Activated CD8-positive, alpha-beta T cell treated with anti-CD3 and anti-CD28 coated beads, Interleukin-2, amount 10 ng/mL, durations not matched to agents 7 days and 5 days (primary cell): ENCODE measurements around the gene ZNF568. TPM values are rescaled to one million over a fixed set of nuclear protein-coding genes. Genes with fewer than 3 reads are reported as not detected.

Experiments used
- ATAC-seq: fragments of 150-1000 bp; cut with Tn5 transposase; one replicate; pipeline ENCODE4 v1.10.0; 2021; ENCODE audit warnings: moderate library complexity
- CTCF ChIA-PET: fragments of 350-600 bp; sonication (Branson Sonifier 250); formaldehyde crosslinking; loops from one replicate; lab custom pipeline; 2021; ENCODE audit warnings: antibody characterized with exemption; lab: Charles Lee
- POLR2A ChIA-PET: fragments of 350-600 bp; sonication (Branson Sonifier 250); formaldehyde crosslinking; loops from one replicate; lab custom pipeline; 2021; ENCODE audit warnings: antibody characterized with exemption; lab: Charles Lee
- DNase-seq: peaks from one replicate; pipeline ENCODE4 v3.0.0-alpha.2; 2020
- H3K27ac Mint-ChIP-seq: one replicate; pipeline ENCODE4 v1.8.0; 2021; ENCODE audit warnings: mild to moderate bottlenecking, mixed read lengths
- H3K27me3 Mint-ChIP-seq: one replicate; pipeline ENCODE4 v1.8.0; 2021; ENCODE audit warnings: low read depth, mixed read lengths
- H3K36me3 Mint-ChIP-seq: one replicate; pipeline ENCODE4 v1.8.0; 2021; ENCODE audit warnings: low read depth, mixed read lengths
- H3K4me1 Mint-ChIP-seq: one replicate; pipeline ENCODE4 v1.8.0; 2021; ENCODE audit warnings: low read depth, mixed read lengths
- H3K4me3 Mint-ChIP-seq: one replicate; pipeline ENCODE4 v1.8.0; 2021; ENCODE audit warnings: mild to moderate bottlenecking, mixed read lengths
- H3K9me3 Mint-ChIP-seq: one replicate; pipeline ENCODE4 v1.8.0; 2022; ENCODE audit warnings: mixed read lengths; ENCODE audit not compliant: insufficient read depth
- total RNA-seq, 2 experiments: library from RNA; stranded (reverse); gene quantifications; one replicate each; pipeline ENCODE4 v1.2.3, GENCODE V29; 2021

The ZNF568 gene
- total RNA-seq, 2 experiments from 2014 or later: 7.0 to 8.0 TPM

DNA sequence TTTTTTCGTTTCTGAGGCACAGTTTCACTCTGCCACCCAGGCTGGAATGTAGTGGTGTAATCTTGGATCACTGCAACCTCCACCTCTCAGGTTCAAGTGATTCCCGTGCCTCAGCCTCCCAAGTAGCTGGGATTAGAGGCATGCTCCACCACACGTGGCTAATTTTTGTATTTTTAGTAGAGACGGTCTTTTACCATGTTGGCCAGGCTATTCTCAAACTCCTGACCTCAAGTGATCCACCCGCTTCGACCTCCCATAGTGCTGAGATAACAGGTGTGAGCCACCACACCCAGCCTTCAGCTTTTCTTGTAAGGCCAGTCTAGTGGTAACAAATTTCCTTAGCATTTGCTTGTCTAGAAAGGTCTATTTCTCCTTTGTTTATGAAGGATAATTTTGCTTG, 46.2 kb downstream of the ZNF568 start:
- ATAC-seq (no peak), DNase-seq (no peak)
- no peaks in the 10 kb centered on the region for H3K4me1 Mint-ChIP-seq
- H3K27me3 Mint-ChIP-seq: no peaks in the 10 kb centered on the region
- no peak overlapping the region for H3K27ac Mint-ChIP-seq
- POLR2A ChIA-PET: no interaction called here
- CTCF ChIA-PET: no interaction called here
- H3K4me3 Mint-ChIP-seq: no peak overlapping the region
- peaks cover 5% of the 10 kb centered on the region for H3K36me3 Mint-ChIP-seq
- peaks cover 30% of the 10 kb centered on the region for H3K9me3 Mint-ChIP-seq

DNA sequence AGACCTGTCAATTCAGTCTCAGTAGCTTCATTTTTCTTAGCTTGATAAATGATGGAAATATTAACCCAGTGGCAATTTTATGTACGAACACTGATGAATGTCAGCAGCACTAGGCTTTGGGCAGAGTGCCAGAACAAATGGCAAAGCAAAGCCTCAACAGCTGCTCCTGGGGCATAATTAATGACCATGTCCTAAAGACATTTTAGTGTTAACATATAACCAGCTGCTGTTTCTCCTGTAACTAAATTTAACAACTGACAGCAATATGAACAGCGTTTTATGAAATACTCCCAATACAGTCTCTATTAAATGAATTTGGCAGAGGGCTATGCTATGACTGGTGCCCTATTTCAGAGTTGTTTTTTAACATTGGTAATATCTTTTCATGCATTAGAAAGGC, 47.1 kb downstream of the ZNF568 start:
- H3K4me3 Mint-ChIP-seq: no peak overlapping the region
- H3K9me3 Mint-ChIP-seq: peaks cover 33% of the 10 kb centered on the region
- no peak for ATAC-seq
- H3K36me3 Mint-ChIP-seq: peaks cover 5% of the 10 kb centered on the region
- no peak for DNase-seq
- no peaks in the 10 kb centered on the region for H3K27me3 Mint-ChIP-seq
- no peak overlapping the region for H3K27ac Mint-ChIP-seq
- ChIA-PET CTCF (no interaction called here), POLR2A (no interaction called here)
- no peaks in the 10 kb centered on the region for H3K4me1 Mint-ChIP-seq

DNA sequence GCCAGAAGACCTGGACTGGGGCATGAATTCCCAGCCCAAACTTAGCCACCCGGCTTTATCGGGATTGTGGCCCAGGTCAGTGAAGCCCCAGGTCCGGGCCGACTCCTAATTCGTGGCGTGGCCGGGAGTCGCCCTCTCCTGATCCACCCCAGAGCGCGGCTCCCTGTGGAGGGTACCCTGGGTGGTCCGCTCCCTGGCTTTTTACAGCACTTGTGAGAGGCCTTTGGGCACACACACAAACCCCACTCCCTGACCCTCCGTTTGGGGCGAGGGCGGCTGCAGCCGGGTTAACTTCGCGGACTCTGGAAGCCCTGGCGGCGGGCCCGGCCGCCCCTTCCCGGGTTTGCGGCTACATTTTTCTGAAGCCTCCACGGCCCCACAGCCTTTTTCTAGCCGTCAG, 56.4 kb downstream of the ZNF568 start:
- Mint-ChIP-seq H3K27ac (no peak overlapping the region), H3K4me1 (peaks cover 13% of the 10 kb centered on the region), H3K36me3 (peaks cover 28% of the 10 kb centered on the region), H3K27me3 (no peaks in the 10 kb centered on the region), H3K4me3 (peak overlapping the region; percentile 90), H3K9me3 (peaks cover 10% of the 10 kb centered on the region)
- DNase-seq (no peak), ATAC-seq (peak; percentile 6)
- ChIA-PET CTCF (interaction anchor here (0.8 kb wide), 1 partner anchor 197 kb away, joined by 4 read pairs; no protein-coding TSS in a partner anchor), POLR2A (no interaction called here)

DNA sequence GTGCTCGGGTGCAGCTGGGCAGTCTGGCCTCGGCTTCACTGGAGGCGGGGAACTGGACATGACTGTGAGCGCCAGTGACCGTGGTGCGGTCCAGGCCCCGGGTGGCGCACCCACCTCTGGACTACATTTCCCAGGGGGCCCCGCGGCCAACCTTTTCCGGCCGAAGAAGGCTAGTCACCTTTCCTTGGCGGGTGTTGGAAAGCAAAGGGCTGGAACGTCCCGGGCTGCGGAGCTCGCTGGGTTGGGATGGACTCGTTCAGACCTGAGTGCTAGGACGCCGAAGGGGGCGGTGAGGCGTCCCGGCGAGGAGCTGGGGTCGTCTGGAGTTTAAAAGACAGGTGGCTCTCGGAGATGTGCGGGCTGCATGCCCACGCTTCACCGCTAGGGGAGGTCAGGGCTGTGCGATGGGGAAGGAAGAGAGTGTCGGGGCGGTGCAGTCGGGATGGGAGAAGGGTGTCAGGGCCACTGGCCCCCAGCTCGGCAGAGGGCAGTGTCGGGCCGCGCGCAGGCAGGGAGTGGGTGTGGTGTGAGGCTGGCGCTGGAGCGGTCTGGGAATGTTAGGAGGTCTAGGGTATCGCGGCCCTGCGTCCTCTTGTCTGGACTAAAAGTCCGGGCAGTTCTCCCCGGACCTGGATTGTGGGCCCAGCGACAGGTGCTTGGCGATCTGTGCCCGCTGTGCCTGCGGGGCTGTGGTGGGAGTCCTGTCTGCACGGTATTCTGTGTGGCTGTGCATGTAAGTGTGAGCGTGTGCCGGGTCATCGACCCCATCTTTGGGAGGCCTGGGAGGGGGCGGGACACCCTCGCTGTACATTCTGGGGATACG, 57.1 kb downstream of the ZNF568 start:
- POLR2A ChIA-PET: no interaction called here
- peaks cover 13% of the 10 kb centered on the region for H3K4me1 Mint-ChIP-seq
- peaks cover 14% of the 10 kb centered on the region for H3K9me3 Mint-ChIP-seq
- H3K36me3 Mint-ChIP-seq: peaks cover 35% of the 10 kb centered on the region
- no peaks in the 10 kb centered on the region for H3K27me3 Mint-ChIP-seq
- peak overlapping the region; percentile 87 for H3K27ac Mint-ChIP-seq
- peak; percentile 97 for ATAC-seq
- peak; percentile 76 for DNase-seq
- CTCF ChIA-PET: interaction anchor here (0.8 to 1.6 kb wide), 2 partner anchors 105 to 197 kb away, joined by 3 to 4 read pairs; partner anchors contain the start of gene ZNF420
- H3K4me3 Mint-ChIP-seq: peak overlapping the region; percentile 90

DNA sequence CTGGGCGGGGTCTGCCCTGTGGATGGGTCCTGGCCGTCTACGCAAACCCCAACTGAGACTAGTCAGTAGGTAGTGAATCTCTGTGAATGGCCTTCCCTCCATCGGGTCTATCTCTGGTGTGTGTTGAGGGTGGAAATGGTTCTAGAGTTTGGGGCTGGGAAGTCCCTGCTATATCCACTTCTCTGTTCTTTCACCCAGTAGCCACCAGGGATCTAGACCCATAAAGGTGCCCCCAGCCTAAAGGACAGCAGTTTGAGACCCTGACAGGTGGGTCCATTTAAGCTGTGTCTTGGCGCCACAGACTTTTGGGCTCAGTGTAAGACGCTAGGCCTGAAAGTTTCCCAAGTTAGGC, 57.7 kb downstream of the ZNF568 start:
- Mint-ChIP-seq H3K4me3 (peak overlapping the region; percentile 90), H3K4me1 (peaks cover 13% of the 10 kb centered on the region), H3K27ac (peak overlapping the region; percentile 87), H3K36me3 (peaks cover 40% of the 10 kb centered on the region), H3K27me3 (no peaks in the 10 kb centered on the region), H3K9me3 (peaks cover 19% of the 10 kb centered on the region)
- ChIA-PET CTCF (interaction anchor here (1.6 kb wide), 1 partner anchor 104 kb away, joined by 3 read pairs; the partner anchor contains the start of gene ZNF420), POLR2A (no interaction called here)
- no peak for DNase-seq
- no peak for ATAC-seq

DNA sequence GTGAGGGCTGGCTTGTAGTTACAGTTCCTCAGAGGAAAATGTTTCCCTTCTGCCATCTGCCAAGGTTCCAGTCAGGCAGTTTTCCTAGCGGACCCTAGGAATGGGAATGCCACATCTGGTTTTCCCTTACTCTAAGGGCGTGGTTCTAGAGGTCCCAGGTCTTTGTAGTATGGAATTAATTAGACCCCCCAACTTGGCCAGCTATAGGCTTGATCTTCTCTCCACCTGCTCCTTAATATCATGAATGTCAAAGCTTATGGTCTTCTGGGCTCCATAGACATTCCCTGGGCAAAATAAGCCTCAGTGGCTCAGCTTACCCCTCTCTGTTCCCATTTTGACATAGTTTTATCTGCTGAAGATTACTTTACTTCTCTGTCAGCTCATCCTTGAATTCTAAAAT, 70.0 kb downstream of the ZNF568 start:
- ATAC-seq: no peak
- POLR2A ChIA-PET: no interaction called here
- peaks cover 52% of the 10 kb centered on the region for H3K36me3 Mint-ChIP-seq

DNA sequence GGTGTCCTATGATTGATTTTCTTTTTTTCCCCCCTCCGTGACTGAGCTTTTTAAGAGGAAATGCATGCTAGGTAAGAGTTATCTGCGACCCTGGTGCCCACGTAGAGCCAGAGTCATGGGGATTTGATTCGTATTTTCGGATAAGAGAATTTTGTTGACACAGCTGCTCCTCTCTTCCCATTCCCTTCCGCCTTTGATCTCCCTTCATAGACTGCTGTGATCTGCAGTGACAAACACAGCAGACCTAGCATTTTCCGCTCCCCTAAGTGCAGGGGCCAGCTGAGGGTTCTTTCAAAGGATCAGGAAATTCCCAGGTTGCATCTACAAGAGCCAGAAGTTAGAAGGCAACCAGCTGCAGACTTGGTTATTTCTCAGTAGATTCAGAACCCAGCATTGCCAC, 70.5 kb downstream of the ZNF568 start:
- no peak overlapping the region for H3K27ac Mint-ChIP-seq
- ChIA-PET CTCF (no interaction called here), POLR2A (no interaction called here)
- DNase-seq (no peak), ATAC-seq (no peak)
- H3K36me3 Mint-ChIP-seq: peaks cover 56% of the 10 kb centered on the region
- H3K9me3 Mint-ChIP-seq: peaks cover 37% of the 10 kb centered on the region
- no peaks in the 10 kb centered on the region for H3K4me1 Mint-ChIP-seq
- H3K4me3 Mint-ChIP-seq: no peak overlapping the region
- no peaks in the 10 kb centered on the region for H3K27me3 Mint-ChIP-seq

More for the DNA sequence above, 70.0 kb downstream of the ZNF568 start:
- no peak for DNase-seq
- Mint-ChIP-seq H3K4me3 (no peak overlapping the region), H3K27ac (no peak overlapping the region), H3K4me1 (no peaks in the 10 kb centered on the region), H3K27me3 (no peaks in the 10 kb centered on the region), H3K9me3 (peaks cover 37% of the 10 kb centered on the region)
- CTCF ChIA-PET: no interaction called here

DNA sequence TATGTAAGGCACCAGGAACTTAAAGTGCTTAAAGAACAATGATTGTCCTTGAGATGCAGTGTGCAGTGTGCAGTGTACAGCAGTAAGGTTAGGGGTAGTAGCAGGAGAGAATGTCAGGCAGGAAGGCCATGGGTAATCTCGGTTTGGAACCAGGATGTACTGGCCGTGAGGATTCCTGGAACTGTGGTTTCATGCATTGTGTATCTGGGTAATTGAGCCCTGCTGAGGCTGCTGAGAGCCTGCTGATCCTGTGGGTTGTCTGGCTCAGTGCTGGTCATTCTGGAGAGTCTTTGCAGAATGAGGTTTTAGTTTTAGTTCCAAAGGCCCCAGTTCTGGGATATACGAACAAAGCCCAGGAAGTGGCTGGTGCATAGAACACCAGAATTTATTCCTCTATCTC, 71.0 kb downstream of the ZNF568 start:
- no peak overlapping the region for H3K4me3 Mint-ChIP-seq
- POLR2A ChIA-PET: no interaction called here
- H3K27me3 Mint-ChIP-seq: no peaks in the 10 kb centered on the region
- DNase-seq (no peak), ATAC-seq (no peak)
- peaks cover 56% of the 10 kb centered on the region for H3K36me3 Mint-ChIP-seq
- no peaks in the 10 kb centered on the region for H3K4me1 Mint-ChIP-seq
- CTCF ChIA-PET: no interaction called here
- peaks cover 33% of the 10 kb centered on the region for H3K9me3 Mint-ChIP-seq
- H3K27ac Mint-ChIP-seq: no peak overlapping the region

DNA sequence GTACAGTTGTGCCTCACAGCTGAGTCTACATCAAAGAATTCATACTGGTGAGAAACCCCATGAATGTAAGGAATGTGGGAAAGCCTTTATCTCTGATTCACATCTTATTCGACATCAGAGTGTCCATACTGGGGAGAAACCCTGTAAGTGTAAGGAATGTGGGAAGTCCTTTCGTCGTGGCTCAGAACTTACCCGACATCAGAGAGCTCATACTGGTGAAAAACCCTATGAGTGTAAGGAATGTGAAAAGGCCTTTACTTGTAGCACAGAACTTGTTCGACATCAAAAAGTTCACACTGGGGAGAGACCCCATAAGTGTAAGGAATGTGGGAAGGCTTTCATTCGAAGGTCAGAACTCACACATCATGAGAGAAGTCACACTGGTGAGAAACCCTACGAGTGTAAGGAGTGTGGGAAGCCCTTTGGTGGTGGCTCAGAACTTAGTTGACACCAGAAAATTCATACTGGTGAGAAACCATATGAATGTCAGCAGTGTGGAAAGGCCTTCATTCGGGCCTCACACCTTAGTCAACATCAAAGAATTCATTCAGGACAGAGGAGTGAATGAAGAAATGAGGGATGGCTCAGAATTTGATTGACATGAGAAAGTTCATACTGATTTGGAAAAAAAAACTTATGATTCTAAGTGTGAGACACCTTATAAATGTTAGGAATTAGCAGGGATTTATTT, 81.2 kb downstream of the ZNF568 start:
- H3K4me3 Mint-ChIP-seq: no peak overlapping the region
- H3K36me3 Mint-ChIP-seq: peaks cover 56% of the 10 kb centered on the region
- ChIA-PET CTCF (no interaction called here), POLR2A (no interaction called here)
- ATAC-seq (no peak), DNase-seq (no peak)
- H3K27me3 Mint-ChIP-seq: no peaks in the 10 kb centered on the region
- H3K4me1 Mint-ChIP-seq: no peaks in the 10 kb centered on the region
- no peak overlapping the region for H3K27ac Mint-ChIP-seq
- H3K9me3 Mint-ChIP-seq: peaks cover 53% of the 10 kb centered on the region

DNA sequence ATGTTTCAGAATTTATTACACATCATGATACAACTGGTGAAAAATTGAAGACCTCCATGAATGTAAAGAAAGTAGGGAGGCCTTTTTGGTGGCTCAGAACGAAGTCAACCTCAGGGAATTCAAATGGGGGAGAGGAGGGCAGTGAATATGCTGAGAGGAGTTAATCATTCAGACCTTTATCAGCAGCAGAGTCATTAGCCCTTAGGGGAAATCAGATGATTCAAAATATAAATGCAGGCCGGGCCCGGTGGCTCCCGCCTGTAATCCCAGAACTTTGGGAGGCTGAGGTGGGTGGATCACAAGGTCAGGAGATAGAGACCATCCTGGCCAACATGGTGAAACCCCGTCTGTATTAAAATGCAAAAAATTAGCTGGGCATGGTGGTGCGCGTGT, 81.7 kb downstream of the ZNF568 start:
- Mint-ChIP-seq H3K27ac (no peak overlapping the region), H3K27me3 (no peaks in the 10 kb centered on the region), H3K4me3 (no peak overlapping the region), H3K36me3 (peaks cover 51% of the 10 kb centered on the region), H3K4me1 (no peaks in the 10 kb centered on the region), H3K9me3 (peaks cover 48% of the 10 kb centered on the region)
- ATAC-seq (no peak), DNase-seq (no peak)
- CTCF ChIA-PET: no interaction called here
- POLR2A ChIA-PET: no interaction called here

DNA sequence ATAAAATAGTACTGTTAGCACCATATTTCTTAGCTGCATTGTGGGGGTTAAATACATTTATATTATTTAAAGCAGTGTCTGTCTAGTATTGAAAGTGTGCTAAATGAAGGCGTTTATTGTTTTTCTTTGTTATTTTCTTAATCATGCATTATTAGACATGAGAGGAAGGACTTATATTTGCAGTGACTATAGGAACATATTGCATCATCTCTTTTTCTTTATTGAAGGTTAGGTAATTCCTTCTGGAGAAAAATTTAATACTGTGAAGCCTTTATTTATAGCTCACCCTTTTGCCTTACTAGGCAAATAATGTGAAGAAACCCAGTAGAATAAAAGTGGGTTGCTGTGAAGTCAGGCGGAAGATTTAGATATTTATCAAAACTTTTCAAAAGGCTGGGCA, 83.2 kb downstream of the ZNF568 start:
- no peaks in the 10 kb centered on the region for H3K4me1 Mint-ChIP-seq
- H3K36me3 Mint-ChIP-seq: peaks cover 39% of the 10 kb centered on the region
- ATAC-seq: no peak
- no peaks in the 10 kb centered on the region for H3K27me3 Mint-ChIP-seq
- no peak for DNase-seq
- H3K9me3 Mint-ChIP-seq: peaks cover 34% of the 10 kb centered on the region
- ChIA-PET CTCF (no interaction called here), POLR2A (no interaction called here)
- H3K4me3 Mint-ChIP-seq: no peak overlapping the region
- H3K27ac Mint-ChIP-seq: no peak overlapping the region

DNA sequence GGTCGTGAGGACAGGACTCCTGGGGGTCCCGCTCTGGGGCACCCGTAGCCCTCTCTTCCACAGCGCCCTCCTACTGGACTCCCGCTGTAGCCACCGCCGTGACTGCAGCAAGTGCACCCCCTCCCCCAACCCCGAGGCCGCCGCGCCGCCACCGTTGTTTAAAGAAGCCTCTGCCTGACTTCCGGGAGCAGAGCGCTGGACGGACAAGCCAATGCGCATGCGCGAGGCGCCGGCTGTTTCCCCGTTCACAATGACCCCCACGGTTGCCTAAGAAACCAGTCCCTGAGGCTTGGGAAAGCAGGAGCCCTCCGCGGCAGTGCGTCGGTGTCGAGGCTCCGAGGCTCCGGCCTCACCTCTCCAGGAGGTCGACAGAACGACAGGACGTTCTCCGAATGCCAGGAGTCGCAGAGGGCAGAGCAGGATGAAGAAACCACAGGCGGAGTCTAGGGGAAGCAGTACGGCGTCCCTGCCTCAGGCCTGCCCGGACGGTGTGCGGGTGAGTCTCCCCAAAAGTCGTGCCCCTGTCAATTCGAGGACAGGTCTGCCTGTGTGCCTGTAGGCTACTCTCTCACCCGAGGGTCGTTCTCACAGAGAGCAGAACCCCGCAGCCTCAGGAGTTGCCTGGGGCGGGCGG, 91.6 kb downstream of the ZNF568 start:
- ChIA-PET CTCF (no interaction called here), POLR2A (no interaction called here)
- Mint-ChIP-seq H3K4me1 (peaks cover 2% of the 10 kb centered on the region), H3K27ac (peak overlapping the region; percentile 67), H3K9me3 (peaks cover 32% of the 10 kb centered on the region), H3K36me3 (peaks cover 13% of the 10 kb centered on the region), H3K27me3 (no peaks in the 10 kb centered on the region), H3K4me3 (peak overlapping the region; percentile 64)
- ATAC-seq: peak; percentile 30
- peak; percentile 63 for DNase-seq
